Breast epithelium (tissue), 4 donors: ENCODE data around the gene SDCCAG8. TPM values are rescaled to one million over a fixed set of nuclear protein-coding genes. Genes with fewer than 3 reads are reported as not detected.

Experiments
- DNase-seq, 2 donors: peaks; one replicate each; pipeline ENCODE4 v3.0.0-alpha.2; 2019; ENCODE audit warnings: low spot score in 2 of 2
- H3K27ac ChIP-seq, 2 donors: fragments of 200-600 bp; sonication (generic) in 1 of 2; one replicate each; pipeline ENCODE4 v1.5.1; 2016 to 2019; ENCODE audit warnings: mild to moderate bottlenecking in 1 of 2
- H3K27me3 ChIP-seq, 2 donors: fragments of 200-600 bp; sonication (generic) in 1 of 2; one replicate each; pipeline versions ENCODE4 v1.5.1 to v1.6.0; 2017 to 2019; ENCODE audit warnings: control low read depth in 1 of 2, mild to moderate bottlenecking in 1 of 2
- H3K36me3 ChIP-seq: fragments of 200-600 bp; one replicate; pipeline ENCODE4 v1.5.1; 2019
- H3K4me1 ChIP-seq, 2 donors: fragments of 200-600 bp; sonication (generic); one replicate each; pipeline ENCODE4 v1.5.1; 2016 to 2019; ENCODE audit warnings: control low read depth in 1 of 2
- H3K4me3 ChIP-seq, 3 donors: fragments of 200-600 bp; sonication (generic); 1 replicate in 2 of 3; 2 replicates in 1 of 3; pipeline ENCODE4 v1.5.1; 2016 to 2019; ENCODE audit warnings: mild to moderate bottlenecking in 3 of 3, moderate library complexity in 2 of 3
- H3K9me3 ChIP-seq, 2 donors: fragments of 200-600 bp; sonication (generic) in 1 of 2; one replicate each; pipeline ENCODE4 v1.5.1; 2016 to 2019; ENCODE audit warnings: control low read depth in 1 of 2
- POLR2A ChIP-seq: fragments of 450-650 bp; IDR thresholded peaks from one replicate; pipeline ENCODE4 v1.6.1; 2016; ENCODE audit warnings: antibody characterized with exemption, mild to moderate bottlenecking, moderate library complexity
- POLR2AphosphoS5 ChIP-seq, 3 donors: sonication (generic); formaldehyde crosslinking; IDR thresholded peaks; one replicate each; pipeline ENCODE4 v1.6.1; 2017; ENCODE audit warnings: antibody characterized with exemption in 3 of 3
- intact Hi-C: fragments of 100-400 bp; cut with DNase I; formaldehyde crosslinking; loops from one replicate; pipeline ENCODE4 v1.15.1; 2023; ENCODE audit warnings: low total_unique reads
- total RNA-seq, 3 donors: library from RNA; depleted of rRNA; stranded (reverse); fragments of >200 nt; gene quantifications; one replicate each; pipeline ENCODE4 v1.1.0, GENCODE V29; 2016
- TF ChIP-seq, protein P1 (sequence below), 3 donors: fragments of 450-650 bp; IDR thresholded peaks; one replicate each; pipeline ENCODE4 v1.5.1; 2016 to 2017; ENCODE audit warnings: antibody characterized with exemption in 3 of 3, mild to moderate bottlenecking in 3 of 3, moderate library complexity in 3 of 3

SDCCAG8 gene
- total RNA-seq, 3 donors from 2014 or later: 48.6 to 73.0 (median 62.3) TPM

DNA sequence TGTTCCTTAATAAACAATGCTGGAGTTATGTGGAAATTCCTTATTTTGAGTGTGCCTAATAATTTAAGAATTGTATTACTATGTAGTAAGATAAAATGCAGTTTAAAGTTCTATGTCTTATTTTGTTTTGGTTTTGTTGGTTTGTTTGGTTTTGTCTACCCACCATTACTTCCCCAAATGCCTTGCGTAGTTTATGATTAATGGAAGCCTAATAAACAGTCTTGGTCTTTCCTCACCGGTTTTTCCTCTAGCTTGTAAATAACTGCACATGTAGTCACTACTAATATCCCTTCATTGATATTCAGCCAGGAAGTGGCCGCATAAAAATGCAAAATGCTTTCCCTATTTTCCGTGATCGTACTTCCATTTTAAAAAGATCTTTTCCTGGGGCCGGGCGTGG is 2.9 kb downstream of the SDCCAG8 start:
- H3K36me3 ChIP-seq: no peaks in the 10 kb centered on the region
- TF ChIP-seq POLR2AphosphoS5 (IDR thresholded peaks at IDR 0.05): no peak
- TF ChIP-seq, protein P1, sequence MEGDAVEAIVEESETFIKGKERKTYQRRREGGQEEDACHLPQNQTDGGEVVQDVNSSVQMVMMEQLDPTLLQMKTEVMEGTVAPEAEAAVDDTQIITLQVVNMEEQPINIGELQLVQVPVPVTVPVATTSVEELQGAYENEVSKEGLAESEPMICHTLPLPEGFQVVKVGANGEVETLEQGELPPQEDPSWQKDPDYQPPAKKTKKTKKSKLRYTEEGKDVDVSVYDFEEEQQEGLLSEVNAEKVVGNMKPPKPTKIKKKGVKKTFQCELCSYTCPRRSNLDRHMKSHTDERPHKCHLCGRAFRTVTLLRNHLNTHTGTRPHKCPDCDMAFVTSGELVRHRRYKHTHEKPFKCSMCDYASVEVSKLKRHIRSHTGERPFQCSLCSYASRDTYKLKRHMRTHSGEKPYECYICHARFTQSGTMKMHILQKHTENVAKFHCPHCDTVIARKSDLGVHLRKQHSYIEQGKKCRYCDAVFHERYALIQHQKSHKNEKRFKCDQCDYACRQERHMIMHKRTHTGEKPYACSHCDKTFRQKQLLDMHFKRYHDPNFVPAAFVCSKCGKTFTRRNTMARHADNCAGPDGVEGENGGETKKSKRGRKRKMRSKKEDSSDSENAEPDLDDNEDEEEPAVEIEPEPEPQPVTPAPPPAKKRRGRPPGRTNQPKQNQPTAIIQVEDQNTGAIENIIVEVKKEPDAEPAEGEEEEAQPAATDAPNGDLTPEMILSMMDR (IDR thresholded peaks at IDR 0.05): no peak
- TF ChIP-seq POLR2A: no peak
- intact Hi-C loops: no loop called here
- no peak overlapping the region for H3K27ac ChIP-seq
- peaks cover 0 to under 1% of the 10 kb centered on the region in 2 donors for H3K4me1 ChIP-seq
- no peak overlapping the region for H3K4me3 ChIP-seq
- no peaks in the 10 kb centered on the region for H3K27me3 ChIP-seq
- DNase-seq: no peak
- no peaks in the 10 kb centered on the region for H3K9me3 ChIP-seq

DNA sequence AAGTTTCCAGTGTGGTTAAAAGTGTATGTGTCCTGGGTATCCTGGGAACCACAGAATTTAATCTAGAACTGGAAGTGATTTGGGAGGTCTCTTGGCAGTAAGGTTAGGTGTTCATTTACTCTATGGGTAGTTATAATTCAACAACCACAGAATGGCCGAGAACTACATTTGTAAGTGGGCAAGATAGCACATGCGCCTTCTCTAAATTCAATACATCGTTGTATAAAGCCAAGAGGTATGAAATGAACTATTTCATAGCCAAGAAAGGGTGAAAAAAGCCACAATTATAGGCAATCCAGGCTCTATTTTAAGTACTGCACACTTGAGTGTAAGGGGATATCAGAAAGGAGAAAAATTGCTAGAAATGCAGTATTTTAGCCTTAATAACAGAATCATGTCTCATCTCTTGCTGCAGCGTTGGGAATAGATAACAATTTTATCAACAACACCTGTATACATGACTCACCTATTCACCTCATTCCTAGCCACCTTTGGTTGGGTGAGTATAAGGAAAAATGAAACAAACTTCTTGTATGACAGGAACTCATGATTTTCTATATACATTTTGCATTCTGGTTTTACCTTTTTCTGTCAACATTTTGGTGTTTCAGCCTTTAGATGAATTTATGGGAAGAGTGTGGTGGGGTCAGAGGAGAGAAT is 4.5 kb downstream of the SDCCAG8 start:
- no peak overlapping the region for H3K4me3 ChIP-seq
- no peaks in the 10 kb centered on the region for H3K9me3 ChIP-seq
- H3K27me3 ChIP-seq: no peaks in the 10 kb centered on the region
- DNase-seq: no peak
- peaks cover 0 to 5% of the 10 kb centered on the region in 2 donors for H3K4me1 ChIP-seq
- no peak overlapping the region for H3K27ac ChIP-seq
- TF ChIP-seq POLR2A: no peak
- TF ChIP-seq, protein P1 (IDR thresholded peaks at IDR 0.05): no peak
- no peak for TF ChIP-seq POLR2AphosphoS5 (IDR thresholded peaks at IDR 0.05)
- intact Hi-C loops: no loop called here
- H3K36me3 ChIP-seq: no peaks in the 10 kb centered on the region

GRCh38 chr1:243261390-243261789 is 5.5 kb downstream of the SDCCAG8 start:
- DNase-seq: no peak
- H3K9me3 ChIP-seq: no peaks in the 10 kb centered on the region

GRCh38 chr1:243264717-243265116 is 8.9 kb downstream of the SDCCAG8 start:
- no peak for DNase-seq
- intact Hi-C loops: no loop called here
- no peak overlapping the region for H3K4me3 ChIP-seq
- peaks cover 0 to 9% of the 10 kb centered on the region in 2 donors for H3K4me1 ChIP-seq
- TF ChIP-seq POLR2A (no peak), POLR2AphosphoS5 (IDR thresholded peaks at IDR 0.05) (no peak)
- TF ChIP-seq, protein P1 (IDR thresholded peaks at IDR 0.05): no peak
- H3K9me3 ChIP-seq: no peaks in the 10 kb centered on the region
- peak overlapping the region; percentile 36 to 49 for H3K27ac ChIP-seq
- H3K36me3 ChIP-seq: no peaks in the 10 kb centered on the region
- H3K27me3 ChIP-seq: no peaks in the 10 kb centered on the region

More at GRCh38 chr1:243261390-243261789, 5.5 kb downstream of the SDCCAG8 start:
- H3K27me3 ChIP-seq: no peaks in the 10 kb centered on the region
- no peak for TF ChIP-seq POLR2A
- no peak for TF ChIP-seq POLR2AphosphoS5 (IDR thresholded peaks at IDR 0.05)
- TF ChIP-seq, protein P1 (IDR thresholded peaks at IDR 0.05): no peak
- no peak overlapping the region for H3K4me3 ChIP-seq
- H3K27ac ChIP-seq: no peak overlapping the region
- H3K4me1 ChIP-seq: peaks cover 0 to 5% of the 10 kb centered on the region in 2 donors
- intact Hi-C loops: no loop called here
- no peaks in the 10 kb centered on the region for H3K36me3 ChIP-seq

GRCh38 chr1:243266231-243266630 is 10.4 kb downstream of the SDCCAG8 start:
- Histone ChIP-seq H3K27ac (no peak overlapping the region), H3K9me3 (no peaks in the 10 kb centered on the region), H3K27me3 (no peaks in the 10 kb centered on the region), H3K4me1 (peaks cover 0 to 9% of the 10 kb centered on the region in 2 donors), H3K36me3 (peaks cover 2% of the 10 kb centered on the region), H3K4me3 (no peak overlapping the region)
- TF ChIP-seq POLR2AphosphoS5 (IDR thresholded peaks at IDR 0.05) (no peak), POLR2A (no peak)
- TF ChIP-seq, protein P1 (IDR thresholded peaks at IDR 0.05): no peak
- no peak for DNase-seq
- intact Hi-C loops: no loop called here
